Kidney epithelial cell (primary cell): ENCODE measurements around the gene MYCBPAP. TPM values are rescaled to one million over a fixed set of nuclear protein-coding genes. Genes with fewer than 3 reads are reported as not detected.

Experiments
- DNase-seq: peaks from one replicate; pipeline ENCODE4 v3.0.0-alpha.2; 2010; ENCODE audit warnings: low read depth
- H3K27me3 ChIP-seq: 2 replicates; pipeline ENCODE4 v1.6.0; 2011; ENCODE audit warnings: low read length; ENCODE audit not compliant: control insufficient read depth, insufficient read depth
- H3K36me3 ChIP-seq: 2 replicates; pipeline ENCODE4 v1.5.1; 2011; ENCODE audit warnings: low read length; ENCODE audit not compliant: control insufficient read depth, insufficient read depth
- H3K4me3 ChIP-seq: 2 replicates; pipeline ENCODE4 v1.5.1; 2011; ENCODE audit warnings: low read depth, mild to moderate bottlenecking, control low read depth, low read length
- total RNA-seq: library from RNA; depleted of rRNA; stranded (reverse); fragments of >200 nt; gene quantifications from 2 replicates; pipeline ENCODE4 v1.2.3, GENCODE V29; 2015
- TF ChIP-seq, protein P1 (sequence below): IDR thresholded peaks from 2 replicates; pipeline ENCODE4 v1.5.1; 2011; ENCODE audit warnings: mild to moderate bottlenecking, moderate library complexity, low read length, control low read depth, inconsistent platforms; ENCODE audit not compliant: insufficient read depth, poor library complexity, severe bottlenecking

Gene MYCBPAP
- total RNA-seq, 1 donor from 2014 or later = 0.50 TPM

DNA sequence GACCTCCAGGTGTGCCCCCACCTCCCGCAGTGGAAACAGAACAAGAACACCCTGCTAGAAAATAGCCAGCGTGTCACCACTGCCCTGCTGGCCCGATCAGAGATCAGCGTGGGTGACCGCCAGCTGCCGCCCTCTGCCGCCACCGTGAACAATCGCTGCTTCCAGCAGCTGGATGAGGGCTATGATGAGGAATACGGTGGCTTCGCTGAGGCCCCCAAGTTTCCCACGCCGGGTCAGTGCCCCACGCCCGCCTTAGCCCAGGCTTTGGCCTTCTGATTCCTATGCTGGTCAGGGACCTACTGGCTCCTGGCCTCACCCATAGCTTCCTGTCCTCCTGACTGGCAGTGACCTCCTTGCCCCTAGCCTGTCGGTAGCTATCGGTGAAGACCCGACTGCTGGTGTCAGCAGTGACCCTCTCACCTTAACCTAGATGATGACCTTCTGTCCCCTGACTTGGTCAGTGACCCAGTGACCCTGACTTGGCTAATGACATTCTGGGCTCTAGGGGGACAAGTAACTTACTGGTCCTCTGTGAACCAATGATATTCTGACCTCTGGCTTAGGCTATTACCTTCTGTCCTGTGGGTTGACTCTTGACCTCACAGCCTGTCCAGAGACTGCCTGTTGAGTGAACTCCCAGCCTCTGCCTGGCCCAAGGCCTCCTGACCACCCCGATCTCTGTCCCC is 41.2 kb downstream of the MYCBPAP start:
- H3K4me3 ChIP-seq = no peak overlapping the region
- TF ChIP-seq, protein P1, sequence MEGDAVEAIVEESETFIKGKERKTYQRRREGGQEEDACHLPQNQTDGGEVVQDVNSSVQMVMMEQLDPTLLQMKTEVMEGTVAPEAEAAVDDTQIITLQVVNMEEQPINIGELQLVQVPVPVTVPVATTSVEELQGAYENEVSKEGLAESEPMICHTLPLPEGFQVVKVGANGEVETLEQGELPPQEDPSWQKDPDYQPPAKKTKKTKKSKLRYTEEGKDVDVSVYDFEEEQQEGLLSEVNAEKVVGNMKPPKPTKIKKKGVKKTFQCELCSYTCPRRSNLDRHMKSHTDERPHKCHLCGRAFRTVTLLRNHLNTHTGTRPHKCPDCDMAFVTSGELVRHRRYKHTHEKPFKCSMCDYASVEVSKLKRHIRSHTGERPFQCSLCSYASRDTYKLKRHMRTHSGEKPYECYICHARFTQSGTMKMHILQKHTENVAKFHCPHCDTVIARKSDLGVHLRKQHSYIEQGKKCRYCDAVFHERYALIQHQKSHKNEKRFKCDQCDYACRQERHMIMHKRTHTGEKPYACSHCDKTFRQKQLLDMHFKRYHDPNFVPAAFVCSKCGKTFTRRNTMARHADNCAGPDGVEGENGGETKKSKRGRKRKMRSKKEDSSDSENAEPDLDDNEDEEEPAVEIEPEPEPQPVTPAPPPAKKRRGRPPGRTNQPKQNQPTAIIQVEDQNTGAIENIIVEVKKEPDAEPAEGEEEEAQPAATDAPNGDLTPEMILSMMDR = no peak
- no peak for DNase-seq
- H3K27me3 ChIP-seq = no peaks in the 10 kb centered on the region
- no peaks in the 10 kb centered on the region for H3K36me3 ChIP-seq

DNA sequence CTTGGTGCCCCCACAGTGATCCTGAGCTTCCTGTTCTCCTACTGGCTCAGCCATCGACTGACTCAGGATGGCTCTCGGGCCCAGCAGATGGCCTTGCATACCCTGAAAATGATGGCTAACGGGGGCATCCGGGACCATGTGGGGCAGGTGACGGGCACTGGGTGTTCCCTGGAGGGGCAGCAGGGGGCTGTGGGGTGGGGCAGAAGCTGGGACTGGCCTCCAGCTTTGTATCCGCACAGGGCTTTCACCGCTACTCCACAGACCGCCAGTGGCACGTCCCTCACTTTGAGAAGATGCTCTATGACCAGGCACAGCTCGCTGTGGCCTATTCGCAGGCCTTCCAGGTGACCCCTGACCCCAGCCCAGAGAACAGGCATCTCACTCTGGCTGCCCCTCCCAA is 41.7 kb downstream of the MYCBPAP start:
- DNase-seq = no peak
- Histone ChIP-seq H3K36me3 (no peaks in the 10 kb centered on the region), H3K27me3 (no peaks in the 10 kb centered on the region), H3K4me3 (no peak overlapping the region)
- TF ChIP-seq, protein P1 = no peak

GRCh38 chr17:50550661-50551432 is 42.6 kb downstream of the MYCBPAP start:
- Histone ChIP-seq H3K4me3 (no peak overlapping the region), H3K36me3 (no peaks in the 10 kb centered on the region), H3K27me3 (no peaks in the 10 kb centered on the region)
- DNase-seq = peak; percentile 56
- TF ChIP-seq, protein P1 = peak; percentile 91

DNA sequence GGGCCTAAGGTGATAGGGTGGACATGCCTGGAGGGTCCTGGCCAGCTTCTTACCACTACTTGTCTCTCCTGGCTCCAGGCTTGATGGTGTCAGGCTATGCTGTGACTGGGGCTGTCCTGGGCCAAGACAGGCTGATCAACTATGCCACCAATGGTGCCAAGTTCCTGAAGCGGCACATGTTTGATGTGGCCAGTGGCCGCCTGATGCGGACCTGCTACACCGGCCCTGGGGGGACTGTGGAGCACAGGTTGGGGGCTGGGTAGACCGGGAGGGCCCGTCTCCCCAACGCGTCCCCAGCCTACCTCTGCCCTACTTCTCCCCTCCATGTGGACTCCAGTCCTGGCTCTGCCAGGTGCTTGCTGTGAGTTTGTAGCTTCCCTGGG is 43.2 kb downstream of the MYCBPAP start:
- Histone ChIP-seq H3K36me3 (no peaks in the 10 kb centered on the region), H3K4me3 (no peak overlapping the region)
- TF ChIP-seq, protein P1 = no peak

DNA sequence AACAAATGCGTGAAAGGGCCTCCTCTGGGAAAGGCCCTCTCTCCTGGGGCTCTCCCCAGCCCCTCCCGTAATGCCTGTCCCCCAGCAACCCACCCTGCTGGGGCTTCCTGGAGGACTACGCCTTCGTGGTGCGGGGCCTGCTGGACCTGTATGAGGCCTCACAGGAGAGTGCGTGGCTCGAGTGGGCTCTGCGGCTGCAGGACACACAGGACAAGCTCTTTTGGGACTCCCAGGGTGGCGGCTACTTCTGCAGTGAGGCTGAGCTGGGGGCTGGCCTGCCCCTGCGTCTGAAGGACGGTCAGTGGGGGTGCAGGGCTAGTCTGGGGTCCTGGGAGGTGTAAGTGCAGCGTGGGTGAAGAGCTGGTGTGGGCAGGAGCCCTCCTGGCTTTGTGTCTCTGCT is 43.6 kb downstream of the MYCBPAP start:
- Histone ChIP-seq H3K36me3 (no peaks in the 10 kb centered on the region), H3K4me3 (no peak overlapping the region), H3K27me3 (peaks cover 3% of the 10 kb centered on the region)
- no peak for DNase-seq
- TF ChIP-seq, protein P1 = no peak

More for the DNA sequence above, 43.2 kb downstream of the MYCBPAP start:
- no peaks in the 10 kb centered on the region for H3K27me3 ChIP-seq
- DNase-seq = no peak

DNA sequence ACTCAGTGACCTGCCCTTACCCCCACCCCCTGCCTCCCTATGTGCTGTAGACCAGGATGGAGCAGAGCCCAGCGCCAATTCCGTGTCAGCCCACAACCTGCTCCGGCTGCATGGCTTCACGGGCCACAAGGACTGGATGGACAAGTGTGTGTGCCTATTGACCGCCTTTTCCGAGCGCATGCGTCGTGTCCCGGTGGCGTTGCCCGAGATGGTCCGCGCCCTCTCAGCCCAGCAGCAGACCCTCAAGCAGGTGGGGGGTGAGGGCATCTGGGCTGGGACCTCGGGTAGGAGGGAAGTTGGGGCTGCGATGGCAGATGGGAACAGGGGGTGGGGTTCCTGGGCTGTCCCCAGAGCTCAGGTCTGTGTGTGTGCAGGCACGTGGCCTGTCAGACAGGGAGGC is 46.0 kb downstream of the MYCBPAP start:
- no peak for DNase-seq
- no peak overlapping the region for H3K4me3 ChIP-seq
- TF ChIP-seq, protein P1 = no peak
- peaks cover 24% of the 10 kb centered on the region for H3K27me3 ChIP-seq
- no peaks in the 10 kb centered on the region for H3K36me3 ChIP-seq
